ENCODE results near the gene EBF3.

DNA sequence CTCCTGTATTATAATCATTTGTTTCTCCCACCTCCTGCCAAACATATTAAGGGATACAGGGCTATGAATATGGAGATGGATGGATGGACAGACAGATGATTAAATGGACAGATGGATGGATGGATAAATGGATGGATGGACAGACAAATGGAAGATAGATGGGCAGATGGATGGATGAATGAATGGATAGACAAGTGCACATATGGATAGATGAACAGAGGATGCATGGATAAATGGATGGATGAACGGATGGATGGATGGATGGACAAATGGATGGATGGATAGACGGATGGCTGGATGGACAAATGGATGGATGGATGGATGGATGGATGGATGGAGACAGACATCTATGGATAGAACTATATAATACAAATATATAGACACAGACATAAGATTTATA lies 59.8 kb downstream of the EBF3 start:
- TF ChIP-seq TAF1 (IDR thresholded peaks at IDR 0.05; ENCODE audit: borderline replicate concordance, insufficient read depth, low read length) (no peak), POLR2AphosphoS5 (IDR thresholded peaks at IDR 0.05; ENCODE audit: low read depth, low read length) (no peak)

Measured in PFSK-1 (cell line).